Measurements from ENCODE around the gene SH2D6.

DNA sequence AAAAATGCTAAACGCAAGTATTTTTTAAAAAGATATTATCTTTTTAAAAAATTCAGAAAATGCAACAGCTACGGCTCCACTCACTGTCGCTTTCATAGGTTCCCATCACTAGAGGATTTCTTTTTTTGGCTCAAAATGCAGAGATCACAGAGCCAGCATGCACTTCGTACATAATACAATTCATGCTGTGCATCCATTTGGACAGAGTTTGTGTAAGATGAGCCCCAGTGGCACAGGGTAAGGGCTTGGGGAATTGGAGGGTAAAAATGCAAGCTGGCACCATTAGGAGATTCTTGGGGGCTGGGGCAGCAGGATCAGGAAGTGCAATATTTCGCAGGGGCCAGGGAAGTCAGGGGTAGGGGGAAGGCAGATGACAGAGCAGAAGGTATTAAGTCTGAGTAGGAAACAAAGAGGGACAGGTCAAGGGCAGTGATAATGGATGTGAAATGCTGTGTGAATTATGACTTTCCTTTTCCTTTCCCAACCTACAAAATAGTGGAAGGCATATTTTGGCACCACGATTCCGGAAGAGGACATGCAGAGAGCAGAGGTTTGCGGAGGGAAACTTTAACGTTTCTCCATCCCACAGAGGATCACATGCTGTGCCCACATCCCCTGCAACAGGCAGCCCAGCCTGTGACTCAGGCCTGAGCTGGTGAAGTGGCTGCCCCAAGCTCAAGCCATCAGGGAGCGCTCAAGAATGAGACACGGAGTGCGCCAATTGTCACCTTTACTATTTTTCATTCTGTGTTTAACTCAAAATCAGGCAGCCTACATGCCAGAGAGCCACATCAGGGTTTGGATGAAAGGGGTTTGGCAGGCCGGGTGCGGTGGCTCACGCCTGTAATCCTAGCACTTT is 13.1 kb upstream of the SH2D6 start:
- TF ChIP-seq, protein P1, sequence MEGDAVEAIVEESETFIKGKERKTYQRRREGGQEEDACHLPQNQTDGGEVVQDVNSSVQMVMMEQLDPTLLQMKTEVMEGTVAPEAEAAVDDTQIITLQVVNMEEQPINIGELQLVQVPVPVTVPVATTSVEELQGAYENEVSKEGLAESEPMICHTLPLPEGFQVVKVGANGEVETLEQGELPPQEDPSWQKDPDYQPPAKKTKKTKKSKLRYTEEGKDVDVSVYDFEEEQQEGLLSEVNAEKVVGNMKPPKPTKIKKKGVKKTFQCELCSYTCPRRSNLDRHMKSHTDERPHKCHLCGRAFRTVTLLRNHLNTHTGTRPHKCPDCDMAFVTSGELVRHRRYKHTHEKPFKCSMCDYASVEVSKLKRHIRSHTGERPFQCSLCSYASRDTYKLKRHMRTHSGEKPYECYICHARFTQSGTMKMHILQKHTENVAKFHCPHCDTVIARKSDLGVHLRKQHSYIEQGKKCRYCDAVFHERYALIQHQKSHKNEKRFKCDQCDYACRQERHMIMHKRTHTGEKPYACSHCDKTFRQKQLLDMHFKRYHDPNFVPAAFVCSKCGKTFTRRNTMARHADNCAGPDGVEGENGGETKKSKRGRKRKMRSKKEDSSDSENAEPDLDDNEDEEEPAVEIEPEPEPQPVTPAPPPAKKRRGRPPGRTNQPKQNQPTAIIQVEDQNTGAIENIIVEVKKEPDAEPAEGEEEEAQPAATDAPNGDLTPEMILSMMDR (IDR thresholded peaks at IDR 0.05; ENCODE audit: poor library complexity, severe bottlenecking), result no peak
- TF ChIP-seq POLR2AphosphoS5 (IDR thresholded peaks at IDR 0.05) (no peak), RAD21 (conservative IDR thresholded peaks at IDR 0.05) (no peak), MXI1 (conservative IDR thresholded peaks at IDR 0.05; ENCODE audit: poor library complexity, severe bottlenecking) (no peak), EZH2 (IDR thresholded peaks at IDR 0.05; ENCODE audit: borderline replicate concordance, insufficient read depth, low read length, poor library complexity, severe bottlenecking) (no peak), EP300 (conservative IDR thresholded peaks at IDR 0.05; ENCODE audit: poor library complexity, severe bottlenecking) (no peak)
- TF ChIP-seq, protein P2, sequence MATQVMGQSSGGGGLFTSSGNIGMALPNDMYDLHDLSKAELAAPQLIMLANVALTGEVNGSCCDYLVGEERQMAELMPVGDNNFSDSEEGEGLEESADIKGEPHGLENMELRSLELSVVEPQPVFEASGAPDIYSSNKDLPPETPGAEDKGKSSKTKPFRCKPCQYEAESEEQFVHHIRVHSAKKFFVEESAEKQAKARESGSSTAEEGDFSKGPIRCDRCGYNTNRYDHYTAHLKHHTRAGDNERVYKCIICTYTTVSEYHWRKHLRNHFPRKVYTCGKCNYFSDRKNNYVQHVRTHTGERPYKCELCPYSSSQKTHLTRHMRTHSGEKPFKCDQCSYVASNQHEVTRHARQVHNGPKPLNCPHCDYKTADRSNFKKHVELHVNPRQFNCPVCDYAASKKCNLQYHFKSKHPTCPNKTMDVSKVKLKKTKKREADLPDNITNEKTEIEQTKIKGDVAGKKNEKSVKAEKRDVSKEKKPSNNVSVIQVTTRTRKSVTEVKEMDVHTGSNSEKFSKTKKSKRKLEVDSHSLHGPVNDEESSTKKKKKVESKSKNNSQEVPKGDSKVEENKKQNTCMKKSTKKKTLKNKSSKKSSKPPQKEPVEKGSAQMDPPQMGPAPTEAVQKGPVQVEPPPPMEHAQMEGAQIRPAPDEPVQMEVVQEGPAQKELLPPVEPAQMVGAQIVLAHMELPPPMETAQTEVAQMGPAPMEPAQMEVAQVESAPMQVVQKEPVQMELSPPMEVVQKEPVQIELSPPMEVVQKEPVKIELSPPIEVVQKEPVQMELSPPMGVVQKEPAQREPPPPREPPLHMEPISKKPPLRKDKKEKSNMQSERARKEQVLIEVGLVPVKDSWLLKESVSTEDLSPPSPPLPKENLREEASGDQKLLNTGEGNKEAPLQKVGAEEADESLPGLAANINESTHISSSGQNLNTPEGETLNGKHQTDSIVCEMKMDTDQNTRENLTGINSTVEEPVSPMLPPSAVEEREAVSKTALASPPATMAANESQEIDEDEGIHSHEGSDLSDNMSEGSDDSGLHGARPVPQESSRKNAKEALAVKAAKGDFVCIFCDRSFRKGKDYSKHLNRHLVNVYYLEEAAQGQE (IDR thresholded peaks at IDR 0.05; ENCODE audit: borderline replicate concordance), result no peak
